Activated CD4-positive, alpha-beta T cell treated with anti-CD3 and anti-CD28 coated beads, Interleukin-2, amount 10 ng/mL, durations not matched to agents 24 days and 14 days (primary cell): ENCODE measurements around the gene NEU2. TPM values are rescaled to one million over a fixed set of nuclear protein-coding genes. Genes with fewer than 3 reads are reported as not detected.

Experiments
- DNase-seq: peaks from one replicate; pipeline ENCODE4 v3.0.0; 2022
- H3K27ac Mint-ChIP-seq: one replicate; pipeline ENCODE4 v1.8.0; 2022; ENCODE audit warnings: mild to moderate bottlenecking, mixed read lengths
- H3K27me3 Mint-ChIP-seq: one replicate; pipeline ENCODE4 v1.8.0; 2022; ENCODE audit warnings: mixed read lengths
- H3K36me3 Mint-ChIP-seq: one replicate; pipeline ENCODE4 v1.8.0; 2022; ENCODE audit warnings: low read depth, mild to moderate bottlenecking, mixed read lengths
- H3K4me1 Mint-ChIP-seq: one replicate; pipeline ENCODE4 v1.8.0; 2021; ENCODE audit warnings: mixed read lengths
- H3K4me3 Mint-ChIP-seq: one replicate; pipeline ENCODE4 v1.8.0; 2022; ENCODE audit warnings: mild to moderate bottlenecking, moderate library complexity, mixed read lengths
- H3K9me3 Mint-ChIP-seq: one replicate; pipeline ENCODE4 v1.8.0; 2021; ENCODE audit warnings: mixed read lengths
- intact Hi-C: fragments of 100-400 bp; cut with micrococcal nuclease; formaldehyde crosslinking; loops from one replicate; pipeline ENCODE4 v1.15.1; 2023
- total RNA-seq: library from RNA; stranded (reverse); gene quantifications from 2 replicates; pipeline ENCODE4 v1.2.3, GENCODE V29; 2022

NEU2 gene
- total RNA-seq, 1 donor from 2014 or later = not detected

GRCh38 chr2:233035426-233036161, 3.1 kb downstream of the NEU2 start:
- DNase-seq = no peak
- no peaks in the 10 kb centered on the region for H3K4me1 Mint-ChIP-seq
- H3K36me3 Mint-ChIP-seq = no peaks in the 10 kb centered on the region
- intact Hi-C loops = no loop called here
- H3K27ac Mint-ChIP-seq = no peak overlapping the region
- no peak overlapping the region for H3K4me3 Mint-ChIP-seq
- no peaks in the 10 kb centered on the region for H3K9me3 Mint-ChIP-seq
- H3K27me3 Mint-ChIP-seq = no peaks in the 10 kb centered on the region

DNA sequence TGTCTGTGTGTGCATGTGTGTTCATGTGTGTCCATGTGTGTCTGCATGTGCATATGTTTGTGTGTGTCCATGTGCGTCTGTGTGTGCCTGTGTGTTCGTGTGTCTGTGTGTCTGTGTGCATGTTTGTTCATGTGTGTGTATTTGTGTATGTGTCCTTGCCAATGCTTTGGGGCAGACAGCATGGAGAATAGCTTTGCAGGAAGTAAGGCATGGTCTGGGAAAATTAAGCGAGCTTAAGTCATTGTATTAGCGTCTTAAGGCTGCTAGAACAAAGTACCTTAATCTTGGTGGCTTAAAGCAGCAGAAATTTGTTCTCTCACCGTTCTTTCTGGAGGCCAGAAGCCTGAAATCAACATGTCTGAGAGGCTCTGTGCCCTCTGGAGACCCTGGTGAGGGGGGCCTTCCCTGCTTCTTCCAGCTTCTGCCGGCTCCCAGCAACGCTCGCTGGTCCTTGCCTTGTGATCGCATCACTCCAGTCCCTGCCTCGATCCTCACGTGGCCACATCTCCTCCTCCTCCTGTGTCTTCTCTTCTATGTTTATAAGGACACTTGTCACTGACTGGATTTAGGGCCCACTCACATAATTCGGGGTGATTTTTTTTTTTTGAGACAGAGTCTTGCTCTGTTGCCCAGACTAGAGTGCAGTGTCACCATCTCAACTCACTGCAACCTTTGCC, 3.8 kb downstream of the NEU2 start:
- Mint-ChIP-seq H3K27ac (no peak overlapping the region), H3K27me3 (no peaks in the 10 kb centered on the region)

GRCh38 chr2:233037078-233037477, 4.6 kb downstream of the NEU2 start:
- Mint-ChIP-seq H3K27ac (no peak overlapping the region), H3K4me1 (no peaks in the 10 kb centered on the region), H3K36me3 (no peaks in the 10 kb centered on the region), H3K9me3 (no peaks in the 10 kb centered on the region), H3K27me3 (peaks cover under 1% of the 10 kb centered on the region), H3K4me3 (no peak overlapping the region)
- DNase-seq = no peak
- intact Hi-C loops = no loop called here

More for the DNA sequence above, 3.8 kb downstream of the NEU2 start:
- H3K4me3 Mint-ChIP-seq = no peak overlapping the region
- DNase-seq = no peak
- H3K36me3 Mint-ChIP-seq = no peaks in the 10 kb centered on the region
- H3K9me3 Mint-ChIP-seq = no peaks in the 10 kb centered on the region
- intact Hi-C loops = no loop called here
- H3K4me1 Mint-ChIP-seq = no peaks in the 10 kb centered on the region

DNA sequence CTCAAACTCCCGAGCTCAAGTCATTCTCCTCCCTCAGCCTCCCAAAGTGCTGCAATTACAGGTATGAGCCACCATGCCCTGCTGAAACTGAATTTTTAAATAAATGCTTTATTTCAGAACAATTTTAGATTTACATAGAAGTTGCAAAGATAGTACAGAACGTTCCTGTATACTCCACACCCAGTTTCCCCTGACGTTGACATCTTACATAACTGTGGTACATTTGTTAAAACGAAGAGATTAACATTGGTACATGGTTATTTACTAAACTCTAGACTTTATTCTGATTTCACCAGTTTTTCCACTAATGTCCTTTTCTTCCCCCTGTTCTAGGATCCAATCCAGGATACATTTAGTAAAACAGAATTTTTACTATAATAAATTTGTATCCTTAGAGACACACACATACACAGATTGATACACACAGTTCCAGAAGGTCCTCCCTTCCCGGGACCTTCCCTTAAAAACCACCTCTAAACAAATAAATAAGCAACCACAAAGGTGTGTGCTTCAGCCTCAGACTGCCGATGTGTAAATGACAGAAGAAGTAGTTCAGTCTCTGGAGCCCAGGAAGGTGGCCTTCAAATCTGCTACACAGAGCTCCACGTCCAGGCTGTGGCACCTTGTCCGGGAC, 6.9 kb downstream of the NEU2 start:
- Mint-ChIP-seq H3K9me3 (no peaks in the 10 kb centered on the region), H3K4me1 (no peaks in the 10 kb centered on the region), H3K27ac (no peak overlapping the region), H3K27me3 (peaks cover 2% of the 10 kb centered on the region), H3K4me3 (no peak overlapping the region), H3K36me3 (no peaks in the 10 kb centered on the region)
- intact Hi-C loops = no loop called here
- no peak for DNase-seq

- H3K36me3 Mint-ChIP-seq = no peaks in the 10 kb centered on the region
- no peak overlapping the region for H3K27ac Mint-ChIP-seq
- no peaks in the 10 kb centered on the region for H3K4me1 Mint-ChIP-seq
- no peaks in the 10 kb centered on the region for H3K9me3 Mint-ChIP-seq
- intact Hi-C loops = no loop called here
- H3K4me3 Mint-ChIP-seq = no peak overlapping the region
- peaks cover 2% of the 10 kb centered on the region for H3K27me3 Mint-ChIP-seq
- no peak for DNase-seq
Measured at GRCh38 chr2:233039846-233040530, 7.5 kb downstream of the NEU2 start.

- H3K9me3 Mint-ChIP-seq = no peaks in the 10 kb centered on the region
- H3K27ac Mint-ChIP-seq = no peak overlapping the region
- no peaks in the 10 kb centered on the region for H3K4me1 Mint-ChIP-seq
- peaks cover 5% of the 10 kb centered on the region for H3K27me3 Mint-ChIP-seq
- intact Hi-C loops = no loop called here
- no peaks in the 10 kb centered on the region for H3K36me3 Mint-ChIP-seq
- H3K4me3 Mint-ChIP-seq = no peak overlapping the region
- DNase-seq = no peak
Measured at GRCh38 chr2:233040571-233040970, 8.1 kb downstream of the NEU2 start.

GRCh38 chr2:233041722-233042323, 9.4 kb downstream of the NEU2 start:
- Mint-ChIP-seq H3K27ac (no peak overlapping the region), H3K27me3 (peaks cover 5% of the 10 kb centered on the region), H3K9me3 (no peaks in the 10 kb centered on the region), H3K4me1 (no peaks in the 10 kb centered on the region), H3K4me3 (no peak overlapping the region), H3K36me3 (no peaks in the 10 kb centered on the region)
- intact Hi-C loops = no loop called here
- no peak for DNase-seq

DNA sequence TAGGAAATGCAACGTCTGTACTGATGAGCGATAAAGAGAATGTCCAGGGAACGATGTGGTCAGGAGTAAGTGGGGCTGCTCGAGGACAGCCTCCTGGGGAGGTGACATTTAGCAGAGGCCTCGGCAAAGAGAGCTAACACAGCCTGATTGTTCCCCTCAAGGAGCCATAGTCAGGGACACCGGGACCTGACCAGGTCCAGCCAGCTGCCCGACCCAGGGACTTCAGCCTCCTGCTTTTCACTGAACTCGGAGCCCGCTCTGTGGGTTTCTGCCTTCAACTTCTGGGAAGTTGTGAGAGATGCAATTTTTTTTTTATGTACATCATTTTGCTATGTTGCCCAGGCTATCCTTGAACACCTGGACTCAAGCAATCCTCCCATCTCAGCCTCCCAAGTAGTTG, 10.1 kb downstream of the NEU2 start:
- H3K4me3 Mint-ChIP-seq = no peak overlapping the region
- no peaks in the 10 kb centered on the region for H3K36me3 Mint-ChIP-seq
- no peaks in the 10 kb centered on the region for H3K4me1 Mint-ChIP-seq
- no peak overlapping the region for H3K27ac Mint-ChIP-seq
- DNase-seq = no peak
- peaks cover 9% of the 10 kb centered on the region for H3K27me3 Mint-ChIP-seq
- H3K9me3 Mint-ChIP-seq = no peaks in the 10 kb centered on the region
- intact Hi-C loops = no loop called here

DNA sequence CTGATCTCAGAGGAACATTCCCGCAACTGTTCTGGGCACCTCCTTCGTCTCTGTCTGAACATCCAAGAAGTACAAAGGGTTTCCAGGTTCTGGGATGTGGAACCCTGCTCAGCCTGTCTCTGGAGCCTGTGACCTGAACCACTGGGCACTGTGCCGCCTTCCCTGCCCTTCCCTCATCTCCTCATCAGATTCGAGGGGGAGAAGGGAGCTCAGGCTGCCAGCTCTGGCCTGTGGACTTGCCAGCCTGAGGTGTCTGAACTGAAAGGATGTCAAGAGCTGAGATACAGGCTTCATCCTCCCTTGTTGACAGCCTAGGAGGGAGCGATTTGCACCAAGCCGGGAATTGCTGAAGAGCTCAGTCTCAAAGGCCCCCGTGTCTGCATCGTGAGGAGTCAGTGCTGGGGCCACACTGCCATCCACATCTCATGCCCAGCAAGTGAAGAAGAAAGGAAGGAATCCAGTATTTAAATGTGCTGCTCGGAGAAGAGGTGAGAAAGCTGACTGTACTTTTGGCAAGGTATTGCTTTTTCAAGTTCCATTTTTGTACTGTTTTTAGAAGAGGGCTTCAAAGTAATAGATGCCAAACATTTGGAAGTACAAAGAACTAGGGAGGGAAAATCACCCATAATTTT, 12.6 kb downstream of the NEU2 start:
- Mint-ChIP-seq H3K9me3 (no peaks in the 10 kb centered on the region), H3K4me1 (no peaks in the 10 kb centered on the region), H3K36me3 (no peaks in the 10 kb centered on the region), H3K4me3 (no peak overlapping the region), H3K27ac (no peak overlapping the region), H3K27me3 (peaks cover 22% of the 10 kb centered on the region)
- no peak for DNase-seq
- intact Hi-C loops = no loop called here

GRCh38 chr2:233047206-233047605, 14.7 kb downstream of the NEU2 start:
- no peaks in the 10 kb centered on the region for H3K36me3 Mint-ChIP-seq
- no peak overlapping the region for H3K27ac Mint-ChIP-seq
- peaks cover 25% of the 10 kb centered on the region for H3K27me3 Mint-ChIP-seq
- no peak overlapping the region for H3K4me3 Mint-ChIP-seq
- intact Hi-C loops = no loop called here
- DNase-seq = no peak
- H3K4me1 Mint-ChIP-seq = no peaks in the 10 kb centered on the region
- no peaks in the 10 kb centered on the region for H3K9me3 Mint-ChIP-seq

- Mint-ChIP-seq H3K36me3 (no peaks in the 10 kb centered on the region), H3K4me3 (no peak overlapping the region), H3K4me1 (no peaks in the 10 kb centered on the region)
Measured at GRCh38 chr2:233047667-233048066, 15.2 kb downstream of the NEU2 start.

GRCh38 chr2:233048569-233049193, 16.2 kb downstream of the NEU2 start:
- H3K27ac Mint-ChIP-seq = no peak overlapping the region

More at GRCh38 chr2:233047667-233048066, 15.2 kb downstream of the NEU2 start:
- intact Hi-C loops = no loop called here
- H3K27ac Mint-ChIP-seq = no peak overlapping the region
- DNase-seq = no peak
- peaks cover 27% of the 10 kb centered on the region for H3K27me3 Mint-ChIP-seq
- H3K9me3 Mint-ChIP-seq = no peaks in the 10 kb centered on the region

DNA sequence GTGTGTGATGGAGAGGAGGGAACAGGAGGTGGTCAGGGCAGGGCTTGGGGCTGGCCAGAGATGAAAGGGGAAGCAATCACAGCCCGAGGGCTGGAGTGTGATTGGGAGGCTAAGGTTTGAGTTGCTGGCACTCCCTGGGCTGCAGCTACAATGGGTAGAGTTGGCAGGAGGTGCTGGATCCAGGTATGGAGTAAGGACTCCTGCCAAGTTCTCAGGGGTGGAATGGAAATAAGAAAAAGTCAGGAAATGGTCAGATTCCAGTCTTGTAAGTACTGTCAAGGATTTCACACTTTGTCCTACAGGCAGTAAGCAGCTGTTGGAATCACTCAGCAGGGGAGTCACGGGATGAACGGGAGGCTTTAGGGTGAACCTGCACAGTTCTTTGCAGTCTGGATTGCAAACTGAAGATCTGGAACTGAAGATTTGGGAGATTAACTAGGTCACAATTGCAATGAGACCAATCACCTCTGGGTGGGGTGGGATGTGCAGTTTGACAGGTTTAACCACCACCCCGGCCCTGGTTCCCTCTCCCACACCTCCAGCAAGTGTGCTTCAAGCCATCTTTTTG, 16.8 kb downstream of the NEU2 start:
- no peak for DNase-seq
- H3K9me3 Mint-ChIP-seq = no peaks in the 10 kb centered on the region
- intact Hi-C loops = no loop called here

More at GRCh38 chr2:233048569-233049193, 16.2 kb downstream of the NEU2 start:
- H3K4me1 Mint-ChIP-seq = peaks cover under 1% of the 10 kb centered on the region
- peaks cover 35% of the 10 kb centered on the region for H3K27me3 Mint-ChIP-seq
- H3K9me3 Mint-ChIP-seq = no peaks in the 10 kb centered on the region
- H3K36me3 Mint-ChIP-seq = no peaks in the 10 kb centered on the region
- no peak for DNase-seq
- H3K4me3 Mint-ChIP-seq = no peak overlapping the region
- intact Hi-C loops = no loop called here

More for the DNA sequence above, 16.8 kb downstream of the NEU2 start:
- no peak overlapping the region for H3K4me3 Mint-ChIP-seq
- peaks cover 3% of the 10 kb centered on the region for H3K4me1 Mint-ChIP-seq
- H3K36me3 Mint-ChIP-seq = no peaks in the 10 kb centered on the region
- H3K27me3 Mint-ChIP-seq = peaks cover 39% of the 10 kb centered on the region
- H3K27ac Mint-ChIP-seq = no peak overlapping the region
